HepG2 (cell line): Measurements from ENCODE around the gene NDUFB10. TPM values are rescaled to one million over a fixed set of nuclear protein-coding genes. Genes with fewer than 3 reads are reported as not detected.

ENCODE experiments used
- CREBL2 ChIP-seq: sonication (generic); formaldehyde crosslinking; IDR thresholded peaks from 2 replicates; pipeline ENCODE4 v1.8.1; 2023; ENCODE audit warnings: missing genetic modification reagents, mild to moderate bottlenecking, borderline replicate concordance
- DPF2 ChIP-seq: sonication (generic); formaldehyde crosslinking; IDR thresholded peaks from 2 replicates; pipeline ENCODE4 v1.4.0; 2020; ENCODE audit warnings: mild to moderate bottlenecking, low read depth, missing genetic modification reagents, borderline replicate concordance
- FOXA1 ChIP-seq, 2 experiments: fragments of 450-650 bp in 1 of 2; sonication (generic) in 1 of 2; formaldehyde crosslinking in 1 of 2; IDR thresholded peaks; 2 replicates each; pipeline versions ENCODE4 v1.4.0 to v1.6.1; 2016 to 2020; ENCODE audit warnings: missing genetic modification reagents in 1 of 2
- HMGXB3 ChIP-seq: sonication (generic); formaldehyde crosslinking; IDR thresholded peaks from 2 replicates; pipeline ENCODE4 v1.4.0; 2020; ENCODE audit warnings: missing genetic modification reagents, borderline replicate concordance
- POLR2AphosphoS5 ChIP-seq: IDR thresholded peaks from 2 replicates; pipeline ENCODE4 v1.6.1; 2012; ENCODE audit warnings: low read depth, low read length
- RORA ChIP-seq: sonication (generic); formaldehyde crosslinking; IDR thresholded peaks from 2 replicates; pipeline ENCODE4 v1.5.0; 2020; ENCODE audit warnings: mild to moderate bottlenecking, missing genetic modification reagents, moderate library complexity
- SRSF1 ChIP-seq: fragments of 200-400 bp; formaldehyde crosslinking; optimal IDR thresholded peaks from 2 replicates; pipeline ENCODE3; 2017; ENCODE audit warnings: mild to moderate bottlenecking, low read depth, low read length, moderate library complexity
- TMF1 ChIP-seq: sonication (generic); formaldehyde crosslinking; IDR thresholded peaks from 2 replicates; pipeline ENCODE4 v1.8.1; 2022; ENCODE audit warnings: low read depth, missing genetic modification reagents
- ZNF256 ChIP-seq: sonication (generic); formaldehyde crosslinking; conservative IDR thresholded peaks from 2 replicates; pipeline ENCODE4 v1.4.0; 2020; ENCODE audit warnings: missing genetic modification reagents
- ZNF350 ChIP-seq: sonication (generic); formaldehyde crosslinking; IDR thresholded peaks from 2 replicates; pipeline ENCODE4 v1.4.0; 2020; ENCODE audit warnings: mild to moderate bottlenecking, low read depth, missing genetic modification reagents, borderline replicate concordance
- ZNF496 ChIP-seq: sonication (generic); formaldehyde crosslinking; IDR thresholded peaks from 2 replicates; pipeline ENCODE4 v1.8.1; 2023; ENCODE audit warnings: mild to moderate bottlenecking, moderate library complexity, missing genetic modification reagents; ENCODE audit not compliant: insufficient replicate concordance
- ZXDC ChIP-seq: sonication (generic); formaldehyde crosslinking; IDR thresholded peaks from 2 replicates; pipeline ENCODE4 v1.5.0; 2020; ENCODE audit warnings: mild to moderate bottlenecking, missing genetic modification reagents
- polyA plus RNA-seq, 8 experiments: library from polyadenylated mRNA; depleted of rRNA in 3 of 8; stranded (reverse) in 7 of 8; unstranded in 1 of 8; fragments of >200 nt; fragmentation: Illumina TruSeq in 4 of 8; extraction: Trizol in 4 of 8; gene quantifications; 2 replicates each; pipeline versions ENCODE4 v1.2.1 to v1.2.3, GENCODE V29; 2011 to 2016; ENCODE audit warnings: low read depth in 4 of 8, missing spikeins in 1 of 8, mixed read lengths in 1 of 8; ENCODE audit not compliant: insufficient read depth in 1 of 8
- total RNA-seq, 5 experiments: library from RNA; depleted of rRNA; stranded (reverse); fragments of >200 nt; fragmentation: Illumina TruSeq; extraction: Trizol; gene quantifications; 2 replicates each; pipeline ENCODE4 v1.2.3, GENCODE V29; 2016; ENCODE audit warnings: low read depth in 1 of 5
- TF ChIP-seq, protein P1 (sequence below): sonication (generic); formaldehyde crosslinking; IDR thresholded peaks from 2 replicates; pipeline ENCODE4 v1.4.0; 2020; ENCODE audit warnings: missing genetic modification reagents
- TF ChIP-seq, protein P2 (sequence below): IDR thresholded peaks from 2 replicates; pipeline ENCODE4 v1.6.1; 2016; ENCODE audit warnings: mild to moderate bottlenecking, missing biosample characterization, missing genetic modification reagents
- TF ChIP-seq, protein P3 (sequence below): sonication (generic); formaldehyde crosslinking; IDR thresholded peaks from 2 replicates; pipeline ENCODE4 v1.8.0; 2022; ENCODE audit warnings: missing genetic modification reagents, mild to moderate bottlenecking, inconsistent platforms, borderline replicate concordance
- TF ChIP-seq, protein P4 (sequence below): sonication (generic); formaldehyde crosslinking; IDR thresholded peaks from 2 replicates; pipeline ENCODE4 v1.4.0; 2020; ENCODE audit warnings: mild to moderate bottlenecking, missing genetic modification reagents

NDUFB10 gene
- total and polyA plus RNA-seq, 2 of the 13 experiments (the other 11 are each of a cell fraction or from before 2014, with no cell fraction given), result 68.6 to 157 TPM

DNA sequence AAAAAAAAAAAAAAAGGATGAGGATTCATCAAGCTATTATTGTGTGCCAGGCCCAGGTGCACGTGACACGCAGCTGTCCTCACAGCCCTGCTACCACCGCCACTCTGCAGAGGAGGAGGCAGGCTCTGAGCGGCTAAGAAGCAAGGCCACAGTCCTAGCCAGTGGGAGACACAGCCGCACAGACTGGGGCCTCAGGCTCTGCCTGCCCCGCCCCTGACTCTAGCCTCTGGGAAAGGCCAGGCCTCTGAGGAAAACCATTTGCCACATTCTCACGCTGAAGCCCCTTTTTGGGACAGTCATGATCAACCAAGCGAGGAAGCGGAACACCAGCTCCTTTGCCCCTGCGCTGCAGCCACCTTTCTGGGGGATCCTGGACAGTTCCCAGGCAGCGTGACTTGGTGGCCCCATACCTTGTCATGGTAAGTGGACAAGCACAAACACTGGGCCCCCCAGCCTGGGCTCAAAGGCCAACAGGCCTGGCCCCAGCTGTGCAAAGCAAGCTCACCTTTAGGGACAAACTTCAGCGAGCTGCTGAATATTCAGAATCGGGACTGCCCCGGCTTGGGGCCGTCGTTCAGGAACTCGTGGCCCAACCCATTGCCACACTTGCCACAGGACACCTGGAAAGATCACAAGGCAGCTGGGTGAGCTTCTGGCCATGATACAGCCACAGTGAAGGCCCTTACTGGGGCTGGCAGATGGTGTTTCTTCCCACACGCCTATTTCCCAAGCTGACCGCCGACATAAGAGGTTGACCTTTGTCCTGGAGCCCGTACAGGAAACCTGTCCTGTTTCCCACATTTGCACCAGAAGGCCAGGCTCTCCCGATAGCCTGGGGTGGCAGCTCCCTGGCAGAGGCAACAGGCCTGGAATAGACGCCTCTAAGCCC, 18.8 kb upstream of the NDUFB10 start (continued):
- TF ChIP-seq ZXDC, result 0 out of 2 replicates have a peak, but pooled peaks have one; percentile 42
- peak; percentile 76 for TF ChIP-seq POLR2AphosphoS5
- TF ChIP-seq, protein P1, sequence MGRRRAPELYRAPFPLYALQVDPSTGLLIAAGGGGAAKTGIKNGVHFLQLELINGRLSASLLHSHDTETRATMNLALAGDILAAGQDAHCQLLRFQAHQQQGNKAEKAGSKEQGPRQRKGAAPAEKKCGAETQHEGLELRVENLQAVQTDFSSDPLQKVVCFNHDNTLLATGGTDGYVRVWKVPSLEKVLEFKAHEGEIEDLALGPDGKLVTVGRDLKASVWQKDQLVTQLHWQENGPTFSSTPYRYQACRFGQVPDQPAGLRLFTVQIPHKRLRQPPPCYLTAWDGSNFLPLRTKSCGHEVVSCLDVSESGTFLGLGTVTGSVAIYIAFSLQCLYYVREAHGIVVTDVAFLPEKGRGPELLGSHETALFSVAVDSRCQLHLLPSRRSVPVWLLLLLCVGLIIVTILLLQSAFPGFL (CRISPR knock-in tag), result no peak
- TF ChIP-seq RORA (CRISPR knock-in tag), result no peak
- peak; percentile 68; the same call in 1 of the 2 replicates for TF ChIP-seq ZNF350 (CRISPR knock-in tag)
- TF ChIP-seq HMGXB3, result 0 out of 2 replicates have a peak, but pooled peaks have one; percentile 13
- TF ChIP-seq ZNF256 (CRISPR knock-in tag), result no peak
- TF ChIP-seq FOXA1 (IDR thresholded peaks at IDR 0.05), result 0 out of 2 replicates have a peak, but pooled peaks have one; percentile 8
- peak; percentile 83 for TF ChIP-seq FOXA1 (CRISPR knock-in tag; IDR thresholded peaks at IDR 0.05)
- peak; percentile 69; the same call in 1 of the 2 replicates for TF ChIP-seq DPF2
- TF ChIP-seq CREBL2, result no peak
- TF ChIP-seq SRSF1, result peak; percentile 85
- TF ChIP-seq, protein P2, sequence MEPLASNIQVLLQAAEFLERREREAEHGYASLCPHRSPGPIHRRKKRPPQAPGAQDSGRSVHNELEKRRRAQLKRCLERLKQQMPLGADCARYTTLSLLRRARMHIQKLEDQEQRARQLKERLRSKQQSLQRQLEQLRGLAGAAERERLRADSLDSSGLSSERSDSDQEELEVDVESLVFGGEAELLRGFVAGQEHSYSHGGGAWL (CRISPR knock-in tag), result 0 out of 2 replicates have a peak, but pooled peaks have one; percentile 11
- TF ChIP-seq, protein P3, sequence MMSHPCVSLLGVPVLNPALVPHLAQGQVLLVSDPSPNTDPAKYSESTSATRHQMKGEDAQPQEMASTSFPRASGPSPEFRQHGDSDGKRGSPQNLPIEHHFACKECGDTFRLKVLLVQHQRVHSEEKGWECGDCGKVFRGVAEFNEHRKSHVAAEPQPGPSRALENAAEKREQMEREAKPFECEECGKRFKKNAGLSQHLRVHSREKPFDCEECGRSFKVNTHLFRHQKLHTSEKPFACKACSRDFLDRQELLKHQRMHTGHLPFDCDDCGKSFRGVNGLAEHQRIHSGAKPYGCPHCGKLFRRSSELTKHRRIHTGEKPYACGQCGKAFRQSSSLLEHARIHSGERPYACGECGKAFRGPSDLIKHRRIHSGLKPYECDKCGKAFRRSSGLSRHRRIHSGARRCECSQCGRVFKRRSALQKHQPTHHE (CRISPR knock-in tag), result no peak
- TF ChIP-seq, protein P4, sequence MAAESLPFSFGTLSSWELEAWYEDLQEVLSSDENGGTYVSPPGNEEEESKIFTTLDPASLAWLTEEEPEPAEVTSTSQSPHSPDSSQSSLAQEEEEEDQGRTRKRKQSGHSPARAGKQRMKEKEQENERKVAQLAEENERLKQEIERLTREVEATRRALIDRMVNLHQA (CRISPR knock-in tag), result no peak
- TF ChIP-seq ZNF496 (CRISPR knock-in tag), result no peak
- peak; percentile 25; the same call in 1 of the 2 replicates for TF ChIP-seq TMF1 (CRISPR knock-in tag)
